Endothelial cell of umbilical vein (primary cell): ENCODE results near the gene MAN2A1.

Experiments
- EZH2 ChIP-seq: IDR thresholded peaks from 2 replicates; pipeline ENCODE4 v1.6.1; 2012; ENCODE audit warnings: borderline replicate concordance, low read depth, mild to moderate bottlenecking, moderate library complexity, low read length, inconsistent platforms; ENCODE audit not compliant: severe bottlenecking
- FOS ChIP-seq: IDR thresholded peaks from 2 replicates; pipeline ENCODE4 v1.6.1; 2011; ENCODE audit warnings: mild to moderate bottlenecking, low read length, moderate library complexity, borderline replicate concordance; ENCODE audit not compliant: insufficient read depth
- JUN ChIP-seq: IDR thresholded peaks from 2 replicates; pipeline ENCODE4 v1.6.1; 2011; ENCODE audit warnings: borderline replicate concordance, low read depth; ENCODE audit not compliant: insufficient read length, insufficient read depth
- MYC ChIP-seq: IDR thresholded peaks from one replicate; pipeline ENCODE4 v1.6.1; 2011; ENCODE audit warnings: mild to moderate bottlenecking, low read depth, low read length
- POLR2A ChIP-seq: IDR thresholded peaks from 2 replicates; pipeline ENCODE4 v1.6.1; 2012; ENCODE audit warnings: low read depth, mild to moderate bottlenecking, control low read depth, low read length
- TF ChIP-seq, protein P1 (sequence below), 2 donors: IDR thresholded peaks; 1 replicate in 1 of 2; 2 replicates in 1 of 2; pipeline ENCODE4 v1.5.1; 2011; ENCODE audit warnings: low read length in 2 of 2, mild to moderate bottlenecking in 2 of 2, moderate library complexity in 2 of 2, control low read depth in 1 of 2, inconsistent platforms in 1 of 2, low read depth in 1 of 2; ENCODE audit not compliant: insufficient read depth in 1 of 2; ENCODE audit errors: extremely low read depth in 1 of 2
- TF ChIP-seq, protein P2 (sequence below): IDR thresholded peaks from 2 replicates; pipeline ENCODE4 v1.6.1; 2011; ENCODE audit not compliant: insufficient read depth, insufficient read length

DNA sequence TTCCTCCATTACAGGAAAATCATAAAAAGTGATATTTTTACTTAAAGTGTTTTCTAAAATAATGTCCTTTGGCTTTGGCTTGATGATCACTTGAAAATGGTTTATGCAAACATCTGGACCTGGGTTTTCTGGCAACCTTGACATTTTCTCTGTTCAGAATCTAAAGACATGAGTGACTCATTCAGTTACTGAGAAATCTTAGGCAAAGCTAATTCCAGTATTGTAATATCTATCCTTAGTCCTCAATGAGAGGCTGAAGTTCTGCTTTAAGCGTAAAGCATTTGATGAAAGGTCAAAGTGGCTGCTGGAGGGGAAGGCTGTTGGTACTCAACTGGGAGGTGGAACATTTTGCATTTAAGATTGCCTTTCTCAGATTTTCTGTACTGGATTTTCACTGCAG is 2.3 kb downstream of the MAN2A1 start:
- TF ChIP-seq JUN (no peak), EZH2 (no peak), POLR2A (no peak), MYC (no peak), FOS (peak; percentile 67)
- TF ChIP-seq, protein P1, sequence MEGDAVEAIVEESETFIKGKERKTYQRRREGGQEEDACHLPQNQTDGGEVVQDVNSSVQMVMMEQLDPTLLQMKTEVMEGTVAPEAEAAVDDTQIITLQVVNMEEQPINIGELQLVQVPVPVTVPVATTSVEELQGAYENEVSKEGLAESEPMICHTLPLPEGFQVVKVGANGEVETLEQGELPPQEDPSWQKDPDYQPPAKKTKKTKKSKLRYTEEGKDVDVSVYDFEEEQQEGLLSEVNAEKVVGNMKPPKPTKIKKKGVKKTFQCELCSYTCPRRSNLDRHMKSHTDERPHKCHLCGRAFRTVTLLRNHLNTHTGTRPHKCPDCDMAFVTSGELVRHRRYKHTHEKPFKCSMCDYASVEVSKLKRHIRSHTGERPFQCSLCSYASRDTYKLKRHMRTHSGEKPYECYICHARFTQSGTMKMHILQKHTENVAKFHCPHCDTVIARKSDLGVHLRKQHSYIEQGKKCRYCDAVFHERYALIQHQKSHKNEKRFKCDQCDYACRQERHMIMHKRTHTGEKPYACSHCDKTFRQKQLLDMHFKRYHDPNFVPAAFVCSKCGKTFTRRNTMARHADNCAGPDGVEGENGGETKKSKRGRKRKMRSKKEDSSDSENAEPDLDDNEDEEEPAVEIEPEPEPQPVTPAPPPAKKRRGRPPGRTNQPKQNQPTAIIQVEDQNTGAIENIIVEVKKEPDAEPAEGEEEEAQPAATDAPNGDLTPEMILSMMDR (IDR thresholded peaks at IDR 0.05; ENCODE audit: extremely low read depth in 1 of 2, insufficient read depth in 1 of 2, low read depth in 1 of 2, low read length in 2 of 2) = no peak
- TF ChIP-seq, protein P2, sequence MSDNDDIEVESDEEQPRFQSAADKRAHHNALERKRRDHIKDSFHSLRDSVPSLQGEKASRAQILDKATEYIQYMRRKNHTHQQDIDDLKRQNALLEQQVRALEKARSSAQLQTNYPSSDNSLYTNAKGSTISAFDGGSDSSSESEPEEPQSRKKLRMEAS = no peak
